Cardiac muscle cell (in vitro differentiated cells and primary cell): ENCODE results near the gene QPCT. TPM values are rescaled to one million over a fixed set of nuclear protein-coding genes. Genes with fewer than 3 reads are reported as not detected.
"Not testable (repeated sequence)": the region's sequence is repeated elsewhere in the genome, so short reads cannot be mapped to it uniquely, and the experiment has no call there.

Experiments used
- DNase-seq, 2 donors: peaks; one replicate each; pipeline versions ENCODE4 v3.0.0 to v3.0.0-alpha.2; 2010 to 2017; ENCODE audit warnings: low read depth in 1 of 2, low spot score in 1 of 2
- H3K27ac ChIP-seq: fragments of 200-600 bp; sonication (generic); 2 replicates; pipeline ENCODE4 v1.5.1; 2016
- H3K27me3 ChIP-seq: fragments of 200-600 bp; sonication (generic); 2 replicates; pipeline ENCODE4 v1.6.0; 2016; ENCODE audit warnings: control low read depth
- H3K36me3 ChIP-seq: fragments of 200-600 bp; sonication (generic); 2 replicates; pipeline ENCODE4 v1.5.1; 2016; ENCODE audit warnings: control low read depth
- H3K4me1 ChIP-seq: fragments of 200-600 bp; sonication (generic); 2 replicates; pipeline ENCODE4 v1.8.1; 2017; ENCODE audit warnings: low read depth, mild to moderate bottlenecking, mixed run types
- H3K4me3 ChIP-seq: fragments of 200-600 bp; sonication (generic); 2 replicates; pipeline ENCODE4 v1.5.1; 2016; ENCODE audit warnings: mild to moderate bottlenecking
- H3K9me3 ChIP-seq: fragments of 200-600 bp; sonication (generic); 2 replicates; pipeline ENCODE4 v1.5.1; 2017; ENCODE audit warnings: low read depth, mild to moderate bottlenecking, control low read depth
- CTCF ChIP-seq: IDR thresholded peaks from 2 replicates; pipeline ENCODE4 v1.5.1; 2012; ENCODE audit warnings: low read depth, mild to moderate bottlenecking, low read length
- polyA plus RNA-seq: library from polyadenylated mRNA; unstranded; fragments of >200 nt; fragmentation: Nextera tagmentation; extraction: Ambion mirVana; gene quantifications from 2 replicates; pipeline ENCODE4 v1.2.1, GENCODE V29; 2016
- total RNA-seq: library from RNA; depleted of rRNA; stranded (reverse); fragments of >200 nt; gene quantifications from 2 replicates; pipeline ENCODE4 v1.2.3, GENCODE V29; 2016

Gene QPCT
- total and polyA plus RNA-seq, 2 experiments from 2014 or later, result 0.33 TPM; not detected in 1

- no peak for TF ChIP-seq CTCF
- no peaks in the 10 kb centered on the region for H3K4me1 ChIP-seq
- H3K27ac ChIP-seq, result no peak overlapping the region
Measured at GRCh38 chr2:37402636-37403035, 58.2 kb downstream of the QPCT start.

GRCh38 chr2:37405781-37406180, 61.4 kb downstream of the QPCT start:
- no peak for DNase-seq
- H3K36me3 ChIP-seq, result no peaks in the 10 kb centered on the region
- H3K4me1 ChIP-seq, result no peaks in the 10 kb centered on the region
- no peak overlapping the region for H3K4me3 ChIP-seq
- no peaks in the 10 kb centered on the region for H3K27me3 ChIP-seq
- no peaks in the 10 kb centered on the region for H3K9me3 ChIP-seq
- no peak overlapping the region for H3K27ac ChIP-seq
- no peak for TF ChIP-seq CTCF

More at GRCh38 chr2:37402636-37403035, 58.2 kb downstream of the QPCT start:
- no peaks in the 10 kb centered on the region for H3K36me3 ChIP-seq
- H3K9me3 ChIP-seq, result no peaks in the 10 kb centered on the region
- no peak for DNase-seq
- H3K27me3 ChIP-seq, result no peaks in the 10 kb centered on the region
- H3K4me3 ChIP-seq, result no peak overlapping the region

GRCh38 chr2:37412231-37412630, 67.8 kb downstream of the QPCT start:
- Histone ChIP-seq H3K4me1 (peaks cover 11% of the 10 kb centered on the region), H3K27ac (no peak overlapping the region), H3K27me3 (no peaks in the 10 kb centered on the region), H3K4me3 (no peak overlapping the region), H3K36me3 (no peaks in the 10 kb centered on the region), H3K9me3 (no peaks in the 10 kb centered on the region)
- DNase-seq, result no peak
- TF ChIP-seq CTCF, result no peak

- H3K9me3 ChIP-seq, H3K4me3 ChIP-seq, H3K27me3 ChIP-seq, H3K27ac ChIP-seq, DNase-seq, H3K36me3 ChIP-seq: not testable (repeated sequence)
- peaks cover 16% of the 10 kb centered on the region for H3K4me1 ChIP-seq
Measured at GRCh38 chr2:37413911-37414469, 69.6 kb downstream of the QPCT start.

- Histone ChIP-seq H3K27ac (peak overlapping the region; percentile 72), H3K4me3 (no peak overlapping the region), H3K4me1 (peaks cover 16% of the 10 kb centered on the region), H3K36me3 (no peaks in the 10 kb centered on the region), H3K27me3 (no peaks in the 10 kb centered on the region), H3K9me3 (no peaks in the 10 kb centered on the region)
- peak; percentile 67 to 81 for DNase-seq
- peak; percentile 92 for TF ChIP-seq CTCF
Measured at GRCh38 chr2:37414470-37414949, 70.1 kb downstream of the QPCT start.

GRCh38 chr2:37415128-37415820, 70.8 kb downstream of the QPCT start:
- Histone ChIP-seq H3K4me1 (peaks cover 16% of the 10 kb centered on the region), H3K27me3 (no peaks in the 10 kb centered on the region), H3K4me3 (no peak overlapping the region), H3K27ac (peak overlapping the region; percentile 72), H3K36me3 (no peaks in the 10 kb centered on the region), H3K9me3 (no peaks in the 10 kb centered on the region)
- TF ChIP-seq CTCF, result peak; percentile 20
- peak; percentile 36 to 62 for DNase-seq
